Left hindlimb (tissue), 1 donor: ENCODE measurements around the gene CHSY1.

ENCODE experiments used
- DNase-seq: peaks from one replicate; pipeline ENCODE4 v3.0.0-alpha.2; 2018

The CHSY1 gene

DNA sequence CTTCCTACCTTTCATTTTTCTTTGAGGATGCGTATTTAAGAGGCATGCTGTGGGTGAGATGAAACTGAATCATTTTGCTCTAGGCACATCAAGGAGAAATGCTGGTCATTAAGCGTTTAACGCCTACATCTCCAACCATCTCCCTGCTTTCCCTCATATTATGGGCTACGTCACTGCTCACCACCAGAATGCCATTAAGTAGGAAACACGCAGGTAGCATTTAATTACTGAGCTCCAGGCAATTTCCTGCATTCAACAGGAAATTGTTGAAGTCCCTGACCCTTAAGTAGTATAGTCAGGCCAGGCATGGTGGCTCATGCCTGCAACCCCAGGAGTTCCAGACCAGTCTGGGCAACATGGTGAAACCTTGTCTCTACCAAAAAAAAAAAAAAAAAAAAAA is 66.1 kb downstream of the CHSY1 start:
- DNase-seq, result no peak

DNA sequence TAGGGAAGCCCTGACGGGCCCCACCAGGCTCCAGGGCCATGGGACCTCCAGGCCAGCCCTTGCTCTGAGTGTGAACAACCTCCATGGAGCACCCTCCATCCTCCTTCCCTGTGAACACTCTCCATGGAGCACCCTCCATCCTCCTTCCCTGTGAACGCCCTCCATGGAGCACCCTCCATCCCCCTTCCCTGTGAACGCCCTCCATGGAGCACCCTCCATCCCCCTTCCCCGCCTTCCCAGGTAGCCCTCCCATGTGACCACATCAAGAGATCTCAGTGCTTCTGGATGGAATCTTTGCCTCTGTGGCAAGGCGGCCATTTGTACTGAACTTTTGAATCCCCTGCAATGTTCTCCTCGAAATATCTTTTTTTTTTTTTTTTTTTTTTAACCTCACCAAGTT is 66.5 kb downstream of the CHSY1 start:
- DNase-seq, result no peak

DNA sequence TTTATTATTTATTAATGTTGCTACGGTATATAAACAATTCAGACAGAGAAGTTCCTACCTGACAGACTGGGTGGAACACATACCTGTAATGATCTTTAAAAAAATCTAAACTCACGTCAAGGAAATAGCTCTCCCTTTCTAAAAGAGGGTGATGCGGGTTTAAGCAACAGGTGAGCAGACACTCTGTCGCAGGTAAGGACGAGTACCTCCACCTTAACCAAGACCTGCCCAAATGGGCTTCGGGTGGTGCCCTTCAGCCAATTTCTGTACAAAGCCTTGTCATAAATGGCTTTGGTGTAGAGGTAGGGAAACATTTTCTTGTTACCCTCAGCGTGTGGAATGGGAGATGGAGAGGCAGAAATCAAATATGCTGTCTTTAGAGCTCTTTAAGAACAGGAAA is 67.0 kb downstream of the CHSY1 start:
- DNase-seq, result no peak

DNA sequence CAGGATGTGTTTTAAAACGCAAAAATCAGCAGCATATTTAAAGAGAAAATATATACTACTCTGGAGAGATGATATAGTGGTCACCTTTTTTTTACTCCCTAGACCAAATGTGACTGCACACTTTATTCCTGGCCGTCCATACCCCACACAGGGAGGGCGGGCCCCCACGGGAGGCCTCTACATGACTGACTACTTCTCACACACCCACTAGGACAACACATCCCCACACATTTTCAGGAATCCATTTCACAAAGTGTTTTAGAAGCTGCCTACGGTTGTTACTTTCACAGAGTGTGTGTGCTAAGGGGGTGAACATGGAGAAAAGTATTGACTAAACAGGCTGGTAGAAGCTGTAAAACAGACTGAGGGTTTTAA is 67.9 kb downstream of the CHSY1 start:
- no peak for DNase-seq

DNA sequence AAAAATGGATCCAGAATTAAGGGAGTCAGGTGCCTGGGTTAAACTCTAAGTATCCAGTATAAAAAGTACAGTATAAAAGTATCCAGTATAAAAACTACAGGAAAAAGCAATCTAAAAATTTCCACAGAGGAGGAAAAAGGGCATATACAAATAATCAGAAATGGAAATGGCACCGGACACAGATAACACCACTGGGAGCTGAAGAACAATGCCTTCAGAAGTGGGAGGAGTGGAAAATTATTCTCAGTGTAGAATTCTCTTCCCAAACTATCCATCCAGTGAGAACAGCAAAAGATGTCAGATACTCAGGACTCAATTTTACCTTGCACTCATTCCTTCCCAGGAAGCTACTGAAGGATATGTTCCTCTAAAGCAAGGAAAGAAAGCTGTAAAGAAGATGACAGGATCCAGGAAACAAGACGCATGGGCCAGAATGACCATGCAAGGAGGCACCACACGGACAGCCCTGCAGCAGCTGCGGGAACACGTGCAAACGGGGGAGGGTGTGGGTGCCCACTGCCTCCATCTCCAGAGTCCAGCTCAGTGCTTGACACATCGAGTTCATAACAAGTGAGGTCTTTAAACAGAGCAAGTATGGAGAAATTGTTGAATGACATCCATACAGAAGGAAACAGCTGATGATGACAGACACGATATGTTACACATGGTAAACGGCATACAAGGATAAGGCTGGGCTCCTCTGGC is 68.5 kb downstream of the CHSY1 start:
- DNase-seq, result peak; percentile 73

DNA sequence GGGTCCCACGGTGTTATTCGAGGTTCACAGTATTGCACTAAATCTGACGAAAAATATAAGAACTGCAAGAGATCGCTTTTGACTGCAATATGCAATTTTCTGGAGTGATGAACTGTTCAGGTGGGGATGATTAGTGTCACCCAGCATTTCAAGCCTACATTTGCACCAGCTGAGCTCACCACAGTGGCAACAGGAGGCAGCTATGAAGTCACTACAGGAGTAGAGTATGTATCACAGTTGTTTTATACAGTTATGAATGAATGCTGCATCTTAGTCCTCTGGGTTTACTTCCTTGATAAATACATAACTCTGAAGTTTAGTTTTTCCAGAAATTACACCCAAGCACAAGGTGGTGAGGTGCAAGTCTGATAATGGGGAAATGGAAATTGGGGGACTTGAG is 69.6 kb downstream of the CHSY1 start:
- no peak for DNase-seq

DNA sequence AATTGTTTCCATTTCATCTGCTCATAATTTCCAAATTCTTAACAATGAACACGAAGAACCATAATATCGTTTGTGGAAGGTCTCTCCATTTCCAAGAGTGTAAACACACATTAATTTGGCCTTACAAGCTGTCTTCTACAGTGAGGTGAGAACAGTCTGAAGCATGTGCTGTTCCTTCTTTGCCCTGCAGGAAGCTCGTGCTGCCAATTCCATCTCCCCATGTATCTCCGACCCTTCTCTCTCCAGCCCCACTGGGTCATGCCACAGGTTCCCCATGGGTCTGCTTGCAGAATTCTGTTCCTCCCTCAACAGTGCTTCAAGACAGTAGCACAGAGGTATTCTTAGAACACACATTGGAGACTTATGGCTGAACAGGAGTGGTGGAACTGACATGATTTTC is 70.5 kb downstream of the CHSY1 start:
- DNase-seq, result no peak

DNA sequence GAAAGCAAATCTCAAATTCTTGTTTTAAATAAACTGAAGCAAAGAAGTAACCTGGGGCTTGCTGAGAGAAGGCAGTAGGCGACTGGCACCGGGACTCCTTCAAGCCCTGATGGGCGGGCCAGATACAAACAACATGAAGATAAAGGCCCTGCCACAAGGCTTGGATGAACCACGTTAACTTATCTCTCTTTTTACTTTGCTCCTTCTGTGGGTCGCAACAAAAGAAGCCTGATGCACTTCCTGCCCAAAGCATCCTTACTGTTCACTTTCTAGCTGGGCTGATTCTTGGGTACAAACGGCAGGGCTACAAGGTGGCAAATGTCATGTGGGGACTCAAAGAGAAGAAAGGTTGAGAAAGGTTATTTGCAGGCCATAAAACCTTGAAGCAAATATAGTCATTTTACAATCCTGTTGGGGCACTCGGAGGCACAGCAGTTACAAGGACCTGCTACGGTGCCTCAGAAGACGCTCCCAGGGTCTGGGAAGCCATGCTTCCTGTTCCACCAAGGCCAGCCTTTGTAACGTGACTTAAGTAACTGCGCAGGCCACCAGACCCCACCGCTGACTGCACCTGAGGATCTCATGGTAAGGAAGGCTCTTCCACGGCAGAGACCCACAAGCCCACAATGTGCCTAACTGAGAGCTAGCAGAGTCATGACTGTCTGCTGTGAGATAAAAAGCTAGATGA is 71.1 kb downstream of the CHSY1 start:
- no peak for DNase-seq

DNA sequence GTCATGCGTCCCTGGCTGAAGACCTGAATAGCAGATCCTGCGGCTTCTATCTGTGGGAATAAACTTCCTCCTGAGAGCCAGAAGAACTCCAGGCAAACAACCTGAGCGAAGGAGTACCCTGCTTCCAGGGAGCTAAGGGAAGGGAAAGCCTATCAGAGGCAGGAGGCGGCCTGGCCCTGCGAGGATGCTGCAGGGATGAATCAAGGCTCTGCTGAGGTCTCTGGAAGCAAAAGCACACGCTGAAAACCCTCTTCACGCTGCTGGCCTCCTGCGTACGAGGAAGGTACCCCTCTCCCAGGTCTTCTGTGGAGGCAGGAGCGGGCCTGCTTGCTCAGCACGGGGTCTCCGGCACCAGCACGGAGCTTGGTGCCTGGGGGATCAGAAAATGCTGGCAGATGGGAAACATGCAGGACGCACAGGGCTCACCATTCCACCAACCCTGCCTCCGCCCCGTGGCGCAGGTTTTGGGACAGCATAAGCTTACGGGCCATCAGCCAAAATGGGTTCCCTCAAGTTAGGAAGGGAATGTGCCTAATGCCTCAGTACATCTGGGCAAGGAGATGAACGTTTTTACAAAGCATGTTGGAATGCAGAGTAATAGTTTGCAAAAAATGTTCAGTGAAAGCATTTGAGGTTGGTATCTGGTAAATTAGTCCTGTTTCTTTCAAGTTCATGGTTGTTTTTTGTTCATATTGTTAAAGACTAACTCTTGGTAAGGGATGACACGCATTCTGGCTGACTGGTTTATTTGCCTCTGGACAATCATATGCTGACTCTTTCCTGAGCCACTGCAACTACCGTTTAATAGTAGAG is 72.3 kb downstream of the CHSY1 start:
- DNase-seq, result no peak

DNA sequence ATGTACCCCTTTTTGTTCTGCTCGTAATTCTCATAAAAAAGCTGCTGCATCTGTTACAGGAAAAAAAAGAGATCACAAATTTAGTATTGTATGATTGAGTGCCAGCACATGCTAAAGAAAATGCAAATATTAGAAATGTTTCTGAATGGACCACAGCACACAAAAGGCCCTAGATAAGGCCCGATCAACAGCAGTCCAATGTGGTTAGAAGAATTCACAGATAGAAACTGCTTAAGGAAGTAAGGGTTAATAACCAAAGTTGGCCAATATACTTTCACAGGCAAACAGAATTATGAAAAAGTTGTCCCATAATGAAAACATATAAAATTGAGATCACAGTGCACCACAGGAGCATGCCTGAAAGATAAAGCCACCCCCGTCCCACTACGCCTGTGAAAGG is 72.9 kb downstream of the CHSY1 start:
- no peak for DNase-seq

DNA sequence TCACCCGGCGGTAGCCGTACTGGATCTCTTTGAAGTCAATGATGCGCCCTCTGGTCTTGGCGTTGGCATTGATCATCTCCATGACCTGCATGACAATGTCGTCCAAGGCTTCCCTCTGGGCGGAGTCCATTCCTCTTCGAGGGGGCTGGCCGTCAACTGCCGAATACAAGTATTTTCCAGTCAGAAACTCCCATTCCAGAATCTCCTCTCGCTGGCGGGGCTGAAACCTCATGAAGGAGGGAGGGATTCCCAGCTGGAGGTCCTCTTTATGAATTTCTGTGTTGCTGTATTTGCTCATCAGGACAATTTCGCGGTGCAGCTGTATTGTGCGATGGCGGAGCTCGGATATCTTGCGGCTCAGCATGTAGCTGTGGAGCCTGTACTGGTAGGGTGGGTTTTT is 73.4 kb downstream of the CHSY1 start:
- DNase-seq, result peak; percentile 50

DNA sequence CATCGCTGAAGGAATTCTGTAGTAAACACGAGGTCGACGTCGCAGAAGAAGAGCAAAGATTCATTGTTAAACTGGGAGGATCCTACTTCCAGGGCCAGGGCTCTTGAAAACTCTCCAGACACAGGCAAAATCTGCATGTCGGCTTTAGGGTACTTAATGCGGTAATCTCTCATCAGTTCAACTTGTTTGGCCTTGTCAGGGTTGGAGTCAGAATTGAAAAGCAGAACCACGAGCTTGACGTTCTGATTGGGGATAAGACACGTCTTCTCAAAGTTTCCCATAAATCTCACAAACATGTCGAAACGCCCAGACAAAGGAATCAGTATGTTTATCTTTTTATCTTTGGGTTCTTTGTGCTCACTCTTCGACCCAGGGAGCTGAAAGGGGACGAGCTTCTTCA is 74.0 kb downstream of the CHSY1 start:
- DNase-seq, result no peak

DNA sequence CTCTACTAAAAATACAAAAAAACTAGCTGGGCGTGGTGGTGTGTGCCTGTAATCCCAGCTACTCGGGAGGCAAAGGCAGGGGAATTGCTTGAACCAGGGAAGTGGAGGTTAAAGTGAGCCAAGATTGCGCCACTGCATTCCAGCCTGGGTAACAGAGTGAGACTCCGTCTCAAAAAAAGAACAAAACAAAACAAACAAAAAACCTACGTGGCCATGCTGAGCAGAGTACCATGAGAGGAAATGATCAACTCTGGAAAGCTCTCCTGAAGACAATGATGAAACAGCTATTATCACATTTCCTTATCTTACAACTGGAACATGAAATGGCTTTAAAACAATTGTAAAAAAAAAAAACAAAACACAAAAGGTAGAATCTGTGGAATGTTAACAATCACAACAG is 75.2 kb downstream of the CHSY1 start:
- DNase-seq, result no peak

DNA sequence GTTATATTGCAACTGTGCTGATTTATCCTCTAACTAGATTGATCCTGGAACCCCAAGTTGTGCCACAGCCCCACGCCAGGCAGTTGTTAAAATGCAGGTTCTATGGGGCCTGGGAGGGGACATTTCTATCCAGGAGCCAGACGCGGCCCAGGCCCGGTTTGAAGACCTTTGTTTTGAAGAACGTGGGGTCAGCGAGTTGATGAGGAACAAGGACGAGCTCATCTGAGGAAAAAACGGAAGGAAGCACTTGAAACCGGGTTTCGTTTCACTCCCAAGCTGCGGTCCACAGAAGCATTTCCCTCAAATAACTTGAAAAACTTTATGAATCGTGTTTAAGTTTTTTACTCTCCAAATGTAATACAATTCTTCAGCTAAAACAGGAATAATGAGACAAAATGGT is 76.4 kb downstream of the CHSY1 start:
- no peak for DNase-seq

DNA sequence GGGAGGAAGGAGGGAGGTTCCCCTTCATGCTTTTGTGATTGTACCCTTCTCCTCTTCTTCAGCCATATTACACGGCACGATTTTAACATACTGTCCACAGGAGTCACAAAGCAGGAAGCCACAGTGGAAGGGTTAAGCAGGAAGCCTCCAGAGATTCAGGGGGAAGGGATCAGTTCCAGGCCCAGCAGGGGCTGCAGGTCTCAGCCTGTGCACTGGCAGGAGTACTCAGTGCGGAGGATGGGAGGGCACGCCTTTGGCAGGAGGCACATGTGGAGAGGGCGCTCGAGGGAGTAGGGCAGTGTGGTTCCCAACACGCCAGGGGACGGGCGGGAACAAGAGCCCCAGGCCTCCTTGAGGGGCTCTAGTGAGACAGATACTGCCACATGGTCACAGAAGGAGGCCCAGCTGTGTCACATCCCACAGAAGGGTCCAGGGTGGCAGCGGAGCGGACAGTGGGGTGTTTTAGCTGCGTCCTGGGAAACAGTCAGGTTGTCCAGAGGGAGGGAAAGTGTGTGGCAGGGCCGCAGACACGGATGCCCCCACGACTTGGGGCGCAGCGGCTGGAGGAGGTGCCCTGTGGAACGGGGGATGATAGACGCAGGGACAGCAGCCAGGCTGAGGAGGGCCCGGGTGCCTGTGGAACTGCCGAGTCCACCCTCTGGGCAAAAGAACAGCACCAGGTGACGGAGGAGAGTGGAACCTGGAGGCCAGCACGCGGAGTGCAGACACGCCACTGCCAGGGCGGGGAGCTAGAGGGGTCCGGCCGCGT is 77.5 kb downstream of the CHSY1 start:
- DNase-seq, result no peak

DNA sequence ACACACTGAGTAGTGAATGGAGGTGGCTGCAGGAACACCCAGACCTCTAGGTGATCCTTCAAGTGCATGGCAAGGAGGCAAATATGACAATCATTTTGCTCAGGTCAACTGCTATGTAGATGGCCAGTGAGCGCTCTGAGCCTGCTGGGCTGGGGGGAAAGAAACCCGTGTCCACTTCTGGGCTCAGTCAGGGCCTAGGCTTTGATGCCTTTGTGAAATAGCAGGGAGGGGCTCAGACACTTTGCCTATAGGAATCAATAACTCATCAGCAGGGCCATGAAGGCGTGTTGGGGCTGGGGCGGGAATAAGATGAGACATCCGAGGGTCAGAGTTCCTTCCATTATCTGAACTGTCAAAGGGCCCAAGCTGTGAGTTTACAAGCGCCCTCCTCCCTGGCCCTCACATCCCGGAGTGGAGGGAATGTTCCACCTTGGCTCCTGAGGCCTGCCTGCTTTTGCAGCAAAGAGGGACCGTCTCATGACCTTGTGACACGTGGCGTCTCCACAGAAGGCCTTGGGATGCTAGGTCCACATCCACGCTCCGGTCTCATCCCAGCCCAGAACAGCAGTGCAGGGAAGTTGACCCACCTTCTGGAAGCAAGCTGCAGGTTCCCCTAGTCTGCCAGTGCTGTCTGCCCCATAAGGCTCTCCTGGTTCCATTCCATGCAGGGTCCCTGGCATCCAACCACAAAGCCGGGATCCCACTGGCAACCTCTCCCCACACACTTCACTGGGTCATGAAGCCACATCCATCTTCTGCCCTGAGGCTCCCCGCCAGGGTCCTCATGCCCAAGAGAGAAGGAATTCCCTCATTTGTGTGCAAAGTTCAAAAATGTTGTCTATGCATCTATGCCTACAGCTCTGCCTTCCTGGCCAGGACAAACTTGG is 78.4 kb downstream of the CHSY1 start:
- no peak for DNase-seq

DNA sequence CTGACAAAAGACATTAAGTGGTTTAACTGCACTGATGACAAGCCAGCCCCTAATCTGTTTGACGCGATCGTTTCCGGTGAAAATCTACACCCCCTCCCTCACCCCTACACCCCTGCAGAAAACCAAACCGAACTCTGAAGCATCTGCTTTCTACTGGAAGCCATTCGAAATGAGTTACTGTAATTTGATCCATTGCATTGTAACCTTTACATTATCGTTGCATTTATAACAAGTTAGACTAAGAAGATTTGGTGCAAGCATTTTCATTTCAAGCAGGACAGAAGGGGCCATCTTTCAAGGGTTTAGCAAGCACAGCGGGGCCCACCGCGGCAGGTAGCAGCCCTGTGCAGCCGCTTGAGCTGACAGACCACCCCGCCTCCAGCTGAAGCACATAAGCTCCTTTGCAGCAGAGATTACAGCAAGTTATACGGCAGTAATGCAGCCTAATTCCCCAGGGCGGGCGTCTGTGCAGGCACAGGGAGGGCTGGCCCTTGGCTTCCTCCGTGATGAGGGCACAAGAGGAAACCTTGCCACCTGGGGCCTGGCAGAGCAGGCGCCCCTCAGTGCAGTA is 79.3 kb downstream of the CHSY1 start:
- no peak for DNase-seq

DNA sequence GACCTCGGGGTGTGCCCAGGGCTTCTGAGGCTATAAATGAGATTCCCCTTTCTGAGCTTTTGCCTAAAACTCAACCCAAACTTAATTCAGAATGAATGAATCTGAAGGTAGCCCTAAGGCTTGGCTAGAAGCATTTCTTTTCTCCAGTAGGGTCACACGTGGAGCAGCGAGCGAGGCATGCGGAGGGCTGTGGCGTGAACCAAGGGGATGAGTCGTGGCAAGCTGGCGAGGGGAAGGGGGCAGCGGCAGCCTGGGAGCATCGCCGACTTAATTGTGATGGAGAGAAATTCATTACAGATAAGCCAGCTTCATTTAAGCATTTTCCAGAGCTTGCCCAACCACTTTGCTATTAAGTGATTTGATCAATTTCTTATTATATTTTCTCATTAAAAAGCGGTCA is 79.9 kb downstream of the CHSY1 start:
- DNase-seq, result no peak

DNA sequence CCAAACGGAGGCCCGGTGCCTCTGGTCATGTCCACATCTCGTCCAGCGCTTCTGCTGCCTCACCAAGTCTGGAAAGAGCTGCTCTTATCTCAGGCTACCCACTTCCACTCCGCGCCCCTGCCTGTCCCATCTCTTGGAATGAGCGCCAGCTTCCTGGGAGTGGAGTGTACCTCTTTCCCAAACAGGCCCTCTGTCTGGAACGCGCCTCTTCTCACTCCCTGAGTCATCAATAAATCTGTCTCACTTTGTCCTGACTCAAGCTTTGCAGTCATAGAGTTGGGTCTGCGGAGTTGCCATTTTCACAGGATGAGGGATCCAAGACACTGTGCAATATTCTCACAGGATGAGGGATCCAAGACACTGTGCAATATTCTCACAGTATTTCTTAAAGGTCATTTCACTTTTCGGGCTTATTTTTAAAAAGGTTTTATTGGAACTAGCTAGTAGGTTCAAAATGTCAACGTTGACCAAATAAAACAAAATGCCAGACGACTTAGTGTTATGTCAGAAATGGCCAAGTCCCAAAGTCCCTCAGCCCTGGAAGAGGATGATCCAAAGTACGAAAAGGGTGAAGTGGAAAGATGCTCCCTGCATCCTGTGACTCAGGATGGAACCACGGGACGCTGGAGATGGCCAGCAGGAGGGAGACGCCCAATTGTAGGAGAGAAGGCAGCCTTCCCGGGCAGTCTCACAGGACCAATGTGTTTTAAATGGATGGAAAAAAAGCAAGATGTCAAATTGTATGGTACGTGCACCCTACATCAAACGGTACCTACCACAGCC is 81.1 kb downstream of the CHSY1 start:
- no peak for DNase-seq

DNA sequence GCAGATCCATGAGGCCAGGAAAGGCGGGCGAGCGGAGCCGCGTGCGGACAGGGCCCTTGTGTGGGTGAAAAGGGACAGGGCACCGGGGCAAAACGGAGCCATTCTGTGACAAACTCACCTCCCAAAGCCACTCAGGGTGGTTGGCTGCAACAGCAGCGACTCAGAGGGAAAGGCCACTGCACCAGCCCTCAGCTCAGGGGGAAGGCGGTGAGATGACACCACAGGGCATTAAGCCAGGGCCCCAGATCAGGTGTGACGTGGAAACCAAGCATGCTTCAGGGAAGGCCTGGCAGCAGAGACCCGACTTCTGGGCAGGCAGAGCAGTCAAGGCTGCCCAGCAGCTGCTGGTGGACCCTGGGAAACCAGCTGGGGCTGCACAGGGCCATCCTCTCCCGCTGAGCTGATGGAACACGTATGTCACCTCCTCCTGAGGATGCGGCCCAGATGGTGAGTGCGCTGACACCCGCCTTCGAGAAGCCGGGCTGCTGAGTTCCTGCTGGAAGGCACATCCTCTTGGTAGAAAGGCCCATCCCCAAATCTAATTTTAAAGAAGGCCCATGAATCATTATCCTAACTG is 82.3 kb downstream of the CHSY1 start:
- DNase-seq, result peak; percentile 60
